DMS153 (cell line): ENCODE data around the gene ZNF236.
"Not testable (repeated sequence)": the region's sequence is repeated elsewhere in the genome, so short reads cannot be mapped to it uniquely, and the experiment has no call there.

Source experiments
- DNase-seq: peaks from one replicate; lab custom pipeline; 2025; lab: John Stamatoyannopoulos, UW

Gene ZNF236

DNA sequence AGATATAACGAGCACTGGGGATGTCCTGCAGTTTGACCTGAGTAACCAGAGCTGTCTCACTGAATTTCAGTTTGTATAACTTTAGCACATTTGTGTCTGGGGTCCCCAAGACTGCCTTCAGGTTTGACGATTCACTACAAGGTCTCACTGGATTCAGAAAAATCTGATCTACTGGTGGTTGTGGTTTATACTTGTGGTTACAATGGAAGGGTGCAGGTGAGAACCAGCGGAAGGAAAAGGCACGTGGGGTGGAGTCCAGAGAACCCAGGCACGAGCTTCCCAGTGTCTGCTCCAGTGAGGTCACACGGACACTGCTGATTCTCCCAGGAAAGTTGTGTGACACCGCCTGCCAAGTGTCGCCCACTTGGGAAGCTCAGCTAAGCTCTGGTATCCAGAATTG, 126.0 kb downstream of the ZNF236 start:
- no peak for DNase-seq

DNA sequence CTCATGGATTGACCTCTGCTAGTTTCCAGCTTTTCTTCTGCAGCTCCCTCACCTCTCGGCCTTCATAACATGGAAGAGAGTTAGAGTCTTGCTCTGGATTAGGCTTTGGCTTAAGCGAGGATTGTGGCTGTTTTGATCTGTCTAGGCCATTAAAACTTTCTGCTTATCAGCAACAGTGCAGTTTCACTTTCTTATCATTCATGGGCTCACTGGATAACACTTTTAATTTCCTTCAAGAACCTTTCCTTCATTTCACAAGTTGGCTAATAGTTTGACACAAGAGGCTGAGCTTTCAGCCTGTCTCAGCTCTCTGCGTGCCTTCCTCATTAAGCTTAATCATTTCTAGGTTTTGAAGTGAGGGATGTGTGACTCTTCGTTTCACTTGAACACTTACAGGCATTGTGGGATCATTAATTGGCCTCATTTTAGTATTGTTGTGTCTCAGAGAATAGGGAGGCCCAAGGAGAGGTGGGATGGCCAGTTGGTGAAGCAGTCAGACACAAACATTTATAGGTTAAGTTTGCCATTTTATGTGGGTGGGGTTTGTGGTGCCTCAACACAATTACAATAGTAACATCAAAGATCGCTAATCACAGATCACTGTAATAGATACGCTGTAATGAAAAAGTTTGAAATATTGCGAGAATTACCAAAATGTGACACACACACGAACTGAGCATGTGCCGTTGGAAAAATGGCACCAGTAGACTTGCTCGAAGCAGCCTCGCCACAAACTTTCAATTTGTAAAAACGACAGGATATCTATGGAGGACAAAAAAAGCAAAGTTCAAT, 129.3 kb downstream of the ZNF236 start:
- no peak for DNase-seq

DNA sequence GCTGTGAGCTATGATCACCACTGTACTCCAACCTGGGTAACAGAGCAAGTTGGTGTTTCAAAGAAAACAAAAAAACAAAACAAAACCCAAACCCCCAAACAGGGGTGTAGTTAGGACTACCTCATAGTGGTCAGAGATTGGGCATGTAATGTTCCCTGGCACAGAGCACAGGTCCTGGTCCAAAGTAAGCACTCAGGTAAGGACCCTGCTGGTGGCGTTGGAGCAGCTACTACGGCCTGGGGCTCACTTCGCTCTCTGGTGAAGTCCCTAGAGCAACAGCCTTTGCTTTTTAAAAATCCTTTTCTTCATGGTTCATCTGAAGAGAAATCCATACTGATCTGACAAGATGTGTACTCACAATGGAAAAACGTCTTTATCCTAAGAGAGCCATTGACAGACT, 130.4 kb downstream of the ZNF236 start:
- DNase-seq, result no peak

DNA sequence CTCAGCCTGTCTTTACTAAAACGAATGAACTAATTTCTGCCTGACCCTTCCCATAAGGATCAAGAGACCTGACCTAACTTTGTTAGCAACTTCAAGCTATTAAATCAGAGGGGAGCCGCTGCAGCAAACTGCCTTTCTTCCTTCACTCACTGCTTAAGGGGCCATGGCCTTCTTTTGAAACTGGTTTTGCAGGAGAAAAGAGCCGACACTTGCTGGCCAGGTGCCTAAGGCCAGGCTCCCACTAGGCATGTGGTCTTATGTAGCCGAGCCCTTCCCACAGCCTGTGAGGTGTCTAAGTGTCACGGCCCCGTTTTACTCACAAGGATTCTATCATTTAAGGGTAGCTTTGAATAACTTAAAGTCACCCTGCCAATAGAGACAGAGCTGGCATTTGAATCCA, 130.8 kb downstream of the ZNF236 start:
- no peak for DNase-seq

DNA sequence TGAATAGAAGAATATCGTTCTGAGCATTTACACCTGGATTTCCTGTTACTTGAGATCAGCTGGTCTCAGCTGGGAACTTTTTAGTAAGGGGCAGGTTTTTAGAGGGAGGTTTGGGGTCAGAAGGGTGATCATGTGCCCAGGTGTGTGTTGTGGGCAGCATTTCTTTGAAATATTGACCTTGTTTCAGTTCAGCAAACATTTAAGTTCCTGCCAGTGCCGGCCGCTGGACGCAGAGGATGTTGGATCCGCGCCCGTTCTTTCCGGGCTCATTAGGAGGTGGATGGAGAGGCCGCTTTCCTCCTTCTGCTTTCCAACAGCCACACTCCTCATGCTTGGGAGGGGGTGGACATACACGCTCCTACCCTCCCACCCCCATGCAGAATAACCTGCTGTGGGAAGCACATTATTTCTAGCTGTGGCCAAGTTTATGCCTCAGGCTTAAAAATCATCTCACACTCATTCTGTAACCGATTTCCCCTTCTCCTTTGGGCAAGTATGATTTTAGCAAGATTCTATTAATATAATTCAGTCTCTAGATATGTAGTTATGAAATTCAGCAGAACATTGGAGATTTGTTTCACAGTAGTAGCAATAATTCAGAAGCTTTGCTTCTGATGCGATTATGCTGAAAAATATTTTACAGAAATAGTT, 131.4 kb downstream of the ZNF236 start:
- DNase-seq, result peak; percentile 47

DNA sequence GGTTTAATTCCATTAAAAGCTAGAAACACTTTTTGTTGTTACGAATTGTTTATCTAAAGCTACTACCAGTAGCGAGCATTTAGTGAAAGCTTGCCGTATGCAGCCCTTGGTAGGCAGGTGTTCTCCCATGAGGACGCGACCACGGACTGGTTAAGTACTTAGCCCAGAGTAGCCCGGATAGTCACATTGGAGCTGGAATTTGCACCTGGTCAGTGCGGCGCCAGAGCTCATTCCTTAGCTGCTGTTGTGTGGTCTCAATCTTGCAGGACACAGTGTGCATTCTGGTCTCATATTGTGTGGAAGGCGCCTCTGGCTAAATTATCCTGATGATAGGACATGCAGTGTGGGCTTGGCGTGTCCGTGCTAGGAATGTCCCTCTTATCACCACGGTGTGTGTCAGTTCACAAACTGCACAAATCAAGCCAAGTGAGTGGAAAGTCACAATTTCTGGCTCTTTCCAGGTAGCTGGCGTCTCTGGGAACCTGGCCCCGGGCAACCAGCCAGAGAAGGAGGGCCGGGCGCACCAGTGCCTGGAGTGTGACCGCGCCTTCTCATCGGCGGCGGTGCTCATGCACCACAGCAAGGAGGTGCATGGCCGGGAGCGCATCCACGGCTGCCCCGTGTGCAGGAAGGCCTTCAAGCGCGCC, 133.3 kb downstream of the ZNF236 start:
- DNase-seq, result peak; percentile 57

DNA sequence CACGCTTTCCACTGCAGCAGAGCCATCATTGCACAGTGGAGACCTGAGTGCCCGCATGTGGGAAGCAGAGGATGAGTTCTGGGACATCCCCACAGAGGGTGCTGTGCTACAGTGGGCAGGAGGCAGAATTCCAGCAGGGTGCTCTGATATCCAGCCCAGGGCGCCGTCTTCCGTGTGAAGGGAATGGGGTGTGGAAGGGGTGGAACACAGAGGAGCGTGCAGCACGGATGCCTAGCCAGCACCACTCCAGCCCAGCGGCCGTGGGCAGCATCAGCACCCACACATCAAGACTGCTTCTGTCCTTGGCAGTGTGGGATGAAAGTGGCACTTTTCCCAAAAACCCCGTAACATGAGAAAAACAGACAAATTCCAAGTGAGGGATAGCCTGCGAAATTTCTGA, 134.3 kb downstream of the ZNF236 start:
- no peak for DNase-seq

DNA sequence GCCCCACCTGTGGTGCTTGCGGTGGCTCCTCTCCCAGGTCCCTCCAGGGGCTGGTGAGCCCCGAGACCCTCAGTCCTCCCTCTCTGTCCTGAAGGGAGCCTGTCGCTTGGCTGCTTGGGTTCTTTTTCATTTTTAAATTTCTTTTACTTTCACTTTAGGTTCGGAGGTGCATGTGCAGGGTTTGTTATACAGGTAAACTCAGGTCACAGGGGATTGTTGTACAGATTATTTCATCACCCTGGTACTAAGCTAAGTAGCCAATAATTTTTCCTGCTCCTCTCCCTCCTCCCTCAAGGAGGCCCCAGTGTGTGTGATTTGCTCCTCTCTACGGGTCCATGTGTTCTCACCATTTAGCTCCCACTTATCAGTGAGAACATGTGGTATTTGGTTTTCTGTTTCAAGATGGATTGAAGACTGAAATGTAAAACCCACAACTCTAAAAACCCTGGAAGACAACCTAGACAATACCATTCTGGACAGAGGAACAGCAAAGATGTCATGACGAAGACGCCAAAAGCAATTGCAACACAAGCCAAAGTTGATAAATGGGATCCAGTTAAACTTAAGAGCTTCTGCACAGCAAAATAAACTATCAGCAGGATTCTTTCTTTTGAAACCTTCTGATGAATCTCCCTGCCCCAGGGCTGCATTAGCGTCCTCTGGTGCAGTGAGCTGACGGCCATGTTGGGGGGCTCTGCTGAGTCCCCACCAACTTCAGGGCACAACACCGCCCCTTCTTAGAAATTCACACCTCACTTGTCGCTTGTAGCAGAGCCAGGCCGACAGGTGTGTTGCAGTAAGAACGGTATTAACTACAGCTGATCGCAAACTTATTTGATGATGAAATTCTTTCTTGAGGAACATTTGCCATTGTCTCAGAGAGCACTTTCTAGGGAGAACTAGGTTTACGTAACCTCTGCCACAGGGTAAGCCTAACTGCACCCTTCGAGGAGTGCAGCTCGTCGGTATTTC, 135.3 kb downstream of the ZNF236 start:
- no peak for DNase-seq

DNA sequence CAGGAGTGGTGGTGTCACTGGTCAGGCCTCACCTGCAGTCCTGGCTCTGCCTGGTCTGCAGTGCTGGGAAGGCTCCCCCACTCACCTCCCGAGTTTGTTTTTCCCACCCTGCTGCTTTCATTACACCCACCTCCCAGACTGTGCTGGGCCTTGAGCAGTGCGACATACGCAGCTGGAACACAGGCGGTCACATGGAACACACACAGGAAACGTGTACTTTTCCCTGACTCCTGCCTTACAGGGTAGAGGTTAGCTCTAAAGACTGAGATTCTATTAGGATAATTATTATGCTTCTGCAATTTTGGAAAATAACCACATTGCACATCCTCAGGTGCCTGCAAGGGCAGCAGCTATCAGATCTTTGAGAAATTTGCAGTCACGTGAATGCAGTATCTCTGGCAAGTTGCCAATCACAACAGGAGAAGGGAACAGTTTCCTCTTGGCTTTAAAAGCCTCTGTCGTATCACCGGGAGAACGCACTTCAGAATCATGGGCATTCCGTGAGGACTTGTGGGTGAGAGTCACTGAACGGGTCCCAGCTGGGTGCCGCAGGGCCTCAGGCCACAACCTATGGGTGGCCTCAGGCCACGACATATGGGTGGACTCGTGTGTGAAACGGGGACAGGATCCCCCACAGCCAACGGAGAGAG, 136.5 kb downstream of the ZNF236 start:
- peak; percentile 62 for DNase-seq

DNA sequence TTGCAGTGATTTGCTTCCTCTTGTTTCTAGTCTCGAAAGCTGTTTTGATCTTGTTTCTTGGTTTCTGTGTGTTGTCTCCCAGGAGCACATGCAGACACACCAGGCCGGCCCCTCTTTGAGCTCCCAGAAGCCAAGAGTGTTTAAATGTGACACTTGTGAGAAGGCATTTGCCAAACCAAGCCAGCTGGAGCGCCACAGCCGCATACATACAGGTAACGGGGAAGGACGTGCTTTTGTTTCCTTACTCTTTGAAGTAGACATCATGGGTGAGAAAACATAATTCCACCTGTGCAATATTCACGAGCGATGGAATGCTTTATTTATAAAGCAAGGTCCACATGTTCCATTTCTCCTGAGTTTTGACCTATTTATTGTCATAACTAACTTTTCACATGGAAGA, 137.2 kb downstream of the ZNF236 start:
- no peak for DNase-seq

DNA sequence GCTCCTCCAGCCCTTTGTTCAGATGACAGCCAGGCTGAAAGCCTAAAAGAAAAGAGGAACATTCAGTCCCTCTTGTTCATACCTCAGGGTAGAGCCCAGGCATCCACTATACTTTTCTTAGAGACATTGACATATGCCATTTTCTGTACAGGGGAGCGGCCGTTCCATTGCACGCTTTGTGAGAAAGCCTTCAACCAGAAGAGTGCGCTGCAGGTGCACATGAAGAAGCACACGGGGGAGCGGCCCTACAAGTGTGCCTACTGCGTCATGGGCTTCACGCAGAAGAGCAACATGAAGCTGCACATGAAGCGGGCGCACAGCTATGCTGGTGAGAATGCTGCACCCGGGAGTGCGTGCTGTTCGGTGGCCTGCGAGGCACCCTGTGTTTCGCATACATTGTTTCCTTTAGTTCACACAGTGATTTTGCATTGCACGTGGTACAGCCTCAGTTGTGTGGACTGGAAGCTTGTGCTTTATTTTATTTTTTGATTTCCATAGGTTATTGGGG, 138.2 kb downstream of the ZNF236 start:
- no peak for DNase-seq

DNA sequence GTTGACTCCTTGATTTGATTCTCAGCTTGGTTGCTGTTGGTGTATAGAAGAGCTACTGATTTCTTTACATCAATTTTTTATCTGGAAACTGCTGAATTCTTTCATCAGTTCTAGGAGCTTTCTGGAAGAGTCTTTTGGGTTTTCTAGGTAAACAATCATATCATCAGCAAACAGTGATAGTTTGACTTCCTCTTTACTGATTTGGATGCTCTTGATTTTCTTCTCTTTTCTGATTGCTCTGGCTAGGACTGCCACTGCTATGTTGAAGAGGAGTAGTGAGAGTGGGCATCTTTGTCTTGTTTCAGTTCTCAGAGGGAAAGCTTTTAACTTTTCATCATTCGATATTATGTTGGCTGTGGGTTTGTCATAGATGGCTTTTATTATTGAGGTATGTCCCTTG, 140.5 kb downstream of the ZNF236 start:
- DNase-seq, result no peak

DNA sequence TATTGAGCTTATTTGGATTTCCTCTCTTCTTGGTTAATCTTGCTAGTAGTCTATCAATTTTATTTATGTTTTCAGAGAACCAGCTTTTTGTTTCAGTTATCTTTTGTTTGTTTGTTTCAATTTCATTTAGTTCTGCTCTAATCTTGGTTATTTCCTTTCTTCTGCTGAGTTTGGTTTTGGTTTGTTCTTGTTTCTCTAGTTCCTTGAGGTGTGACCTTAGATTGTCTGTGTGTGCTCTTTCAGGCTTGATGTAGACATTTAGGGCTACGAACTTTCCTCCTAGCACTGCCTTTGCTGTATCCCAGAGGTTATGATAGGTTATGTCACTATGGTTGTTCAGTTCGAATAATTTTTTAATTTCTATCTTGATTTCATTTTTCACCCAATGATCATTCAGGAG, 141.6 kb downstream of the ZNF236 start:
- DNase-seq, result no peak

DNA sequence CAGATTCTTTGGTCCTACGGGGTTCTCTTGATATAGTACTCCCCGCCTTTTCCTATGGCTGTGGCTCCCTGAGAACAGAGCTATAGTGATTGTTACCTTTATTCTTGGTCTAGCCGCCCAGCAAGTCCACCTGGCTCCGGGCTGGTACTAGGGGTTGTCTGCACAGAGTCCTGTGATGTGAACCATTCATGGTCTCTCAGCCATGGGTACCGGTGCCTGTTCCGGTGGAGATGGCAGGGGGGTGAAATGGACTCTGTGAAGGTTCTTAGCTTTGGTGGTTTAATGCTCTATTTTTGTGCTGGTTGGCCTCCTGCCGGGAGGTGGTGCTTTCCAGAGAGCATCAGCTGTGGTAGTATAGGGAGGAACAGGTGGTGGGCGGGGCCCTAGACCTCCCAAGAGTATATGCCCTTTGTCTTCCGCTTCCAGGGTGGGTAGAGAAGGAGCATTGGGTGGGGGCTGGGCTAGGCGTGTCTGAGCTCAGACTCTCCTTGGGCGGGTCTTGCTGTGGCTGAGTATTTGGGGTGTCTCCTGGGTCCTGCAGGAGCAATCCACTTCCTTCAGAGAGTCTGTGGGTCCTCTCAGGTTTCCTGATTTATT, 143.3 kb downstream of the ZNF236 start:
- not testable (repeated sequence) for DNase-seq

DNA sequence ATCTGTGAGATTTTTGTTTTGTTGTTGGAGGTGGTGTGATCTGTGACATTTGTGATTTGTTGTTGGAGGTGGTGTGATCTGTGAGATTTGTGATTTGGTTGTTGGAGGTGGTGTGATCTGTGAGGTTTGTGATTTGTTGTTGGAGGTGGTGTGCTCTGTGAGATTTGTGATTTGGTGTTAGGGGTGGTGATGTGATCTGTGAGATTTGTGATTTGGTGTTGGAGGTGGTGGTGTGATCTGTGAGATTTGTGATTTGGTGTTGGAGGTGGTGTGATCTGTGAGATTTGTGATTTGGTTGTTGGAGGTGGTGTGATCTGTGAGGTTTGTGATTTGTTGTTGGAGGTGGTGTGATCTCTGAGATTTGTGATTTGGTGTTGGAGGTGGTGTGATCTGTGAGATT, 144.9 kb downstream of the ZNF236 start:
- DNase-seq, result not testable (repeated sequence)

DNA sequence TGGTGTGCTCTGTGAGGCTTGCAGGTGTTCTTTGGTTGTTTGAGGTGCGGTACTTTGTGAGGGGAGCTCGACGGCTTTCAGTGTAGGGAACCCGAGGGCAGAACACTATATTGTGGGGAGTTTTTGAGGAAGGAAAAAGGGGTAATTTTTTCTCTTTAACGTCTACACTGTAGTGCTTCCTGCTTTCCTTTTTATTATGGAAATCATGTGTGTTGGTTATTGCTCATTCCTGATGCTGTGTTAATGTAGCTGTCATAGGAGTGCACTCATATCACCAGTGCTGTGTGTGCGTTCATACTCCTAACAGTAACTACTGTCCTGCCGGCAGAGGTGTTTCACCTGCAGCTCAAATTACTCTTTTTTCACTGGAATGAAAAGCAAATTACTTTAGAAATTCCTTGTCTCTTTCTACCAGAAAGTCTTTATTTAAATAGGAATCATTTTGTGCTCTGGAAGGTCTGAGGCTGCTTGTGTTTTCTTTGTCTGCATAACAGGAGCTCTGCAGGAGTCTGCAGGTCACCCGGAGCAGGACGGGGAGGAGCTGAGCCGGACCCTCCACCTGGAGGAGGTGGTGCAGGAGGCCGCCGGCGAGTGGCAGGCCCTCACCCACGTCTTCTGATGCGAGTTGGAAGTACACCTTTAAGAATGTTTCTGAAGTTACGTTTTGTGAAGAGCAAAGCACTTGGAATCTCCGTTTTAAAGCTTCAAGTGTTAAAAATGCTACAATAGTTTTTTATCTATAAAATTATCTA, 145.5 kb downstream of the ZNF236 start:
- no peak for DNase-seq

DNA sequence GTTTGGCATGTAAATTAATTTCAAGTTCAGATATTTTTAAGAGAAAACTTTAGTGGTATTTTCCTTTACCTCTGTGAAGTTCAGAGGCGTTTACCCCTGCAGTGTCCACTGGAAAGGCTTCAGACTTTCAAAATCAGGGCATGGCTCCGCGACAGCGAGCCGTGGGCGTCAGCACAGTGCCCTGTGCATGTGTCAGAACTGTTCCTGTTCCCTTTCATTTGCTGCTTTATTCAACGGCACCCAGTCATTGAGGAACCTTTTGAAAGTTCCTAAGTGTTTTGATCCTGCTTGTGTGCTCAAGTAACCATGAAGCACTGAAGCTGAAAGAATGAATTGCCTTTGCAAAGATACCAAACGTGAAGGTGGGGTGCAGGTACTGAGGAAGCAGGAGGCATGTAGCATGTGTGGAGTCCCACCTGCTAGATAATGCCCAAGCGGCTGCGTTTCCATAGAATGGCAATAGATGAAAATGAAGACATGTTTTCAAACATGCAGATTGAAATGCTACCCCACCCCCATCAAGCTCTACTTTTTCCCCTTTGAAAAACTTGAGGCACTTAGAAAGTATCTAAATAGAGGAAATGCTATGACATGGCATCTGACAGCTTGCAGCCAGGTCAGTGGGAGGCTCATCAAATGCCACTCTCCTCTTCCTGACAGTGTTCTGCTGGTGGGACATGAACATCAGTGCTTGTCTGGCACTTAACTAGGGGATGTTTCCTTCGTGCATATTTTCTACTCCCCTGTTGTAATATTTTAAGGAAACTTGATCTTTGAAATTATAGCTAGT, 148.6 kb downstream of the ZNF236 start:
- DNase-seq, result no peak

DNA sequence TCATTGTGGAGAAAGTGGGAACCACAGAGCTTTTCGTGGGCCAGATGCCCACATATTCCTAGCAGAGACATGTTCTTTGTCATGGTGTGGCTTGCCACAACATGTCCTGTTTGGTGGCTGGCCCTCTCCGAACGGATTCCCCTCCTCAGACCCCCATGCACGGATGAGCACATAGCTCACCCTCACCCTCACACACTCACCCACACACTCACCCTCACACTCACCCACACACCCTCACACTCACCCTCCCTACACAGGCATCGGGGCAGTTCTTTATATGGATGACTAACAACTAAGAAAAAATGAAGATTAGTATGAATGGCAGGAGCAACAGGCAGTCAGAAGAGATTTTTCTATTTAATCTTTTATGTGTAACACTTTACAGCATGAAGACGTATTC, 149.9 kb downstream of the ZNF236 start:
- DNase-seq, result no peak

DNA sequence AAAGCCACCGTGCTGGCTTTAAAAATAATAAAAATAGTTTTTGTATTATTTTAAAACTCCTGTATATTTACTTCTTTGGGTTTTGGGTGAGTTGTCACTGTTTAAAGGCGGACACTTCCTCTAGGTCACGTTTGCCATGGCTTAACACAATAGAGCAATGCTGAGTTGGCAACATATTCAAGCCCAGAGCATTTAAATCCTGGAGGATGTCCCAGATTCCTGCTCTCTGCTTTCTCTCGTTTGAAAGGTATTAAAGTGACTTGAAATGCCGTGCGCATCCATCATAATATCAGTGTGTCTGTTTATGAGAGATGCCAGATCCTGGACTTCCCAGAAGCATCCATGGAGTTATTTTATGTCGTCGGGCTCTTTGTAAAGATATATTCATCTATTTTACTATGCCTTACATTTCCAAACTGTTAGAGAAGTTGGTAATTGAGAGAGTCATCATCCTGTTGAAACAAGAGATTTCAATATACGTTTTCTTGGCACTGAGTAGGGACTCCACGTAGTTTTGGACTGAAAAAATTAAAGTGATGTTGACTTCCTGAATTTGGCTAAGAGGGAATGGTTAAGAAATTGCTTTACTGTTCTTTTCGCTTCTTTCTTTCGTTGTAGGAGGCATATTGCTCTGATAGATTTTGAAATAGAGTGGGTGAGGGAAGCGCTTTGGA, 150.6 kb downstream of the ZNF236 start:
- no peak for DNase-seq
